Prostate gland (tissue), 2 donors: ENCODE measurements around the gene RNF144A.

Experiments used
- CTCF ChIP-seq, 4 experiments: fragments of 200-600 bp in 2 of 4; fragments of 450-650 bp in 2 of 4; sonication (generic) in 2 of 4; IDR thresholded peaks; 1 replicate in 3 of 4; 2 replicates in 1 of 4; pipeline ENCODE4 v1.5.1; 2016 to 2019; ENCODE audit warnings: antibody characterized with exemption in 4 of 4, mild to moderate bottlenecking in 2 of 4, moderate library complexity in 2 of 4
- POLR2A ChIP-seq: fragments of 450-650 bp; IDR thresholded peaks from one replicate; pipeline ENCODE4 v1.6.1; 2016; ENCODE audit warnings: antibody characterized with exemption, mild to moderate bottlenecking
- POLR2AphosphoS5 ChIP-seq: sonication (generic); formaldehyde crosslinking; IDR thresholded peaks from one replicate; pipeline ENCODE4 v1.6.1; 2017; ENCODE audit warnings: antibody characterized with exemption

GRCh38 chr2:6982449-6982848 lies 65.2 kb downstream of the RNF144A start:
- TF ChIP-seq POLR2AphosphoS5 (no peak), POLR2A (no peak), CTCF (IDR thresholded peaks at IDR 0.05) (no peak)
